Cardiac fibroblast (primary cell): ENCODE results near the gene RPS27.
A peak's percentile ranks its signal among the peaks of the same experiment; 100 is the strongest.

Source experiments
- DNase-seq, 2 donors: peaks; one replicate each; pipeline versions ENCODE4 v3.0.0 to v3.0.0-alpha.2; 2010; ENCODE audit warnings: low read depth in 2 of 2
- H3K4me3 ChIP-seq, 2 donors: replicated peaks in 1 of 2; 1 replicate in 1 of 2; 2 replicates in 1 of 2; pipeline ENCODE4 v1.5.1; 2011; ENCODE audit warnings: low read depth in 2 of 2, low read length in 2 of 2, mild to moderate bottlenecking in 2 of 2, moderate library complexity in 1 of 2
- CTCF ChIP-seq: IDR thresholded peaks from one replicate; pipeline ENCODE4 v1.5.1; 2011; ENCODE audit warnings: low read depth, mild to moderate bottlenecking, low read length, inconsistent platforms

Gene RPS27

GRCh38 chr1:153954826-153955225 is 35.7 kb upstream of the RPS27 start:
- DNase-seq, result no peak
- TF ChIP-seq CTCF, result no peak
- no peak overlapping the region for H3K4me3 ChIP-seq

- DNase-seq, result no peak
- no peak for TF ChIP-seq CTCF
- peak overlapping the region; percentile 92 to 97 for H3K4me3 ChIP-seq
Observed at GRCh38 chr1:153956997-153957715, 33.4 kb upstream of the RPS27 start.

GRCh38 chr1:153957744-153958110 is 32.8 kb upstream of the RPS27 start:
- TF ChIP-seq CTCF, result no peak
- peak overlapping the region; percentile 92 to 97 for H3K4me3 ChIP-seq
- peak; percentile 14 to 31 for DNase-seq

GRCh38 chr1:153958111-153958960 is 32.2 kb upstream of the RPS27 start, which contains the start of gene CRTC2:
TSS of gene CRTC2 (minus strand) at chr1:153958612. CDS start at chr1:153958497, 115 bp downstream.
- TF ChIP-seq CTCF, result no peak
- peak; percentile 99 for DNase-seq
- H3K4me3 ChIP-seq, result peak within 1 kb of the TSS; percentile 92 to 97

- DNase-seq, result no peak
Observed at GRCh38 chr1:153958961-153959260, 31.7 kb upstream of the RPS27 start.

GRCh38 chr1:153959454-153959853 is 31.1 kb upstream of the RPS27 start:
- no peak for TF ChIP-seq CTCF
- H3K4me3 ChIP-seq, result no peak overlapping the region
- no peak for DNase-seq

More at GRCh38 chr1:153958961-153959260, 31.7 kb upstream of the RPS27 start:
- H3K4me3 ChIP-seq, result no peak overlapping the region
- no peak for TF ChIP-seq CTCF
